ENCODE measurements around the gene UTY. TPM values are rescaled to one million over a fixed set of nuclear protein-coding genes. Genes with fewer than 3 reads are reported as not detected.
A peak's percentile ranks its signal among the peaks of the same experiment; 100 is the strongest.

Gene UTY
- 10 to 100 TPM in 2 of 4 donors, not detected in 2; 31.1 to 42.1 TPM for total RNA-seq
- 1 to 10 TPM in 2 of 3 donors, not detected in 1; 2.3 to 6.1 TPM for polyA plus RNA-seq

GRCh38 chrY:13479828-13480227 lies at the start of gene UTY:
UTY (minus strand) TSS chrY:13480033; CDS start chrY:13479665, 368 bp downstream.
- Histone ChIP-seq H3K36me3 (no peaks in the 10 kb centered on the region), H3K4me3 (peak within 1 kb of the TSS in 2 of 4 donors; percentile 61 to 68), H3K4me1 (peaks cover 0 to 23% (median 0%) of the 10 kb centered on the region in 4 donors), H3K9me3 (no peaks in the 10 kb centered on the region), H3K27ac (peak within 1 kb of the TSS in 2 of 4 donors; percentile 89 to 93), H3K27me3 (no peaks in the 10 kb centered on the region)
- TF ChIP-seq POLR2A (IDR thresholded peaks at IDR 0.05) (no peak), EP300 (IDR thresholded peaks at IDR 0.05) (no peak), CTCF (IDR thresholded peaks at IDR 0.05) (no peak), POLR2AphosphoS5 (IDR thresholded peaks at IDR 0.05) (no peak)
- 0% methylated on average over 18 of the region's 18 CpGs for WGBS, 2 donors
- no peak for DNase-seq
- intact Hi-C loops (cut with DNase I) = no loop called here

- H3K4me1 ChIP-seq = no peaks in the 10 kb centered on the region
- H3K9me3 ChIP-seq = no peaks in the 10 kb centered on the region
- no peak for TF ChIP-seq EP300 (IDR thresholded peaks at IDR 0.05)
- no peak for TF ChIP-seq POLR2A (IDR thresholded peaks at IDR 0.05)
- no peak for TF ChIP-seq CTCF (IDR thresholded peaks at IDR 0.05)
- H3K27me3 ChIP-seq = no peaks in the 10 kb centered on the region
- DNase-seq = no peak
- H3K27ac ChIP-seq = no peak overlapping the region
- WGBS, 2 donors = 65 to 71% methylated on average over 1 of the region's 1 CpG
- no peak overlapping the region for H3K4me3 ChIP-seq
- intact Hi-C loops (cut with DNase I) = no loop called here
- no peaks in the 10 kb centered on the region for H3K36me3 ChIP-seq
Measured at GRCh38 chrY:13520474-13520873, 40.6 kb upstream of the UTY start.

- 78 to 98% methylated on average over 1 of the region's 1 CpG for WGBS, 2 donors
- no peak for TF ChIP-seq CTCF (IDR thresholded peaks at IDR 0.05)
- no peak for TF ChIP-seq POLR2A (IDR thresholded peaks at IDR 0.05)
- no peak for TF ChIP-seq POLR2AphosphoS5 (IDR thresholded peaks at IDR 0.05)
- TF ChIP-seq EP300 (IDR thresholded peaks at IDR 0.05) = no peak
- Histone ChIP-seq H3K36me3 (no peaks in the 10 kb centered on the region), H3K4me3 (no peak overlapping the region), H3K27me3 (no peaks in the 10 kb centered on the region), H3K4me1 (no peaks in the 10 kb centered on the region), H3K27ac (no peak overlapping the region), H3K9me3 (no peaks in the 10 kb centered on the region)
- intact Hi-C loops (cut with DNase I) = no loop called here
- no peak for DNase-seq
Measured at GRCh38 chrY:13501215-13501614, 21.4 kb upstream of the UTY start.

GRCh38 chrY:13493737-13494136 lies 13.9 kb upstream of the UTY start:
- peak overlapping the region in 1 of 4 donors; percentile 40 for H3K27ac ChIP-seq

GRCh38 chrY:13492408-13492807 lies 12.6 kb upstream of the UTY start:
- no peaks in the 10 kb centered on the region for H3K36me3 ChIP-seq
- DNase-seq = no peak
- no peak overlapping the region for H3K27ac ChIP-seq
- intact Hi-C loops (cut with DNase I) = no loop called here
- H3K27me3 ChIP-seq = no peaks in the 10 kb centered on the region
- no peak overlapping the region for H3K4me3 ChIP-seq
- TF ChIP-seq EP300 (IDR thresholded peaks at IDR 0.05) (no peak), CTCF (IDR thresholded peaks at IDR 0.05) (no peak)
- WGBS, 2 donors = 97 to 98% methylated on average over 2 of the region's 2 CpGs
- H3K4me1 ChIP-seq = no peaks in the 10 kb centered on the region
- no peaks in the 10 kb centered on the region for H3K9me3 ChIP-seq

More at GRCh38 chrY:13493737-13494136, 13.9 kb upstream of the UTY start:
- 51 to 64% methylated on average over 3 of the region's 3 CpGs for WGBS, 2 donors
- DNase-seq = no peak
- intact Hi-C loops (cut with DNase I) = no loop called here
- Histone ChIP-seq H3K36me3 (no peaks in the 10 kb centered on the region), H3K27me3 (no peaks in the 10 kb centered on the region), H3K9me3 (no peaks in the 10 kb centered on the region), H3K4me1 (no peaks in the 10 kb centered on the region), H3K4me3 (no peak overlapping the region)
- no peak for TF ChIP-seq POLR2AphosphoS5 (IDR thresholded peaks at IDR 0.05)
- no peak for TF ChIP-seq POLR2A (IDR thresholded peaks at IDR 0.05)

Data from sigmoid colon (tissue), 7 donors.